Coronary artery (tissue), 2 donors: Measurements from ENCODE around the gene ANKRD2.

Experiments used
- DNase-seq: peaks from one replicate; pipeline ENCODE4 v3.0.0-alpha.2; 2017; ENCODE audit warnings: low spot score
- H3K27ac ChIP-seq, 2 donors: fragments of 200-600 bp; sonication (generic); one replicate each; pipeline ENCODE4 v1.5.1; 2016 to 2019
- H3K4me3 ChIP-seq: fragments of 200-600 bp; sonication (generic); 2 replicates; pipeline ENCODE4 v1.5.1; 2016; ENCODE audit warnings: mild to moderate bottlenecking, moderate library complexity
- TF ChIP-seq, protein P1 (sequence below): fragments of 200-600 bp; sonication (generic); IDR thresholded peaks from one replicate; pipeline ENCODE4 v1.5.1; 2019; ENCODE audit warnings: antibody characterized with exemption

Gene ANKRD2

DNA sequence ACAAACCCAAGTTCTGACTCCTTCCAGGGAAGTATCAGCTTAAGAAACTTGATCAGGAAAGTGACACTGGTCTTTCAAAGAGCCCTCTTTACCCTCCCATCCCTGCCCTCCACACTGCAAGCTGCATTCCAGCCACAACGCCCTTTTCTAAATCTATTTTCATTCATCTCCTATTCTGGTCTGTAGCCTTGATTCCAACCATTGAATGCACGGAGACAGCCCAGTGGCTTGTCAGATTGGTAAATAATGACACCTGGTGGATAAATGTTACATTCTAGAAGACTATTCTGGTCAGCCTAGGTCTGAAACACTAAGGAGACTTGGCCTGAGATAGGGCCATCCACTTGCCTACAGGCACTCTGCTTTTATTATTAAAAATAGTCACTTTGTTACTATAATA, 39.8 kb downstream of the ANKRD2 start:
- DNase-seq = no peak
- TF ChIP-seq, protein P1, sequence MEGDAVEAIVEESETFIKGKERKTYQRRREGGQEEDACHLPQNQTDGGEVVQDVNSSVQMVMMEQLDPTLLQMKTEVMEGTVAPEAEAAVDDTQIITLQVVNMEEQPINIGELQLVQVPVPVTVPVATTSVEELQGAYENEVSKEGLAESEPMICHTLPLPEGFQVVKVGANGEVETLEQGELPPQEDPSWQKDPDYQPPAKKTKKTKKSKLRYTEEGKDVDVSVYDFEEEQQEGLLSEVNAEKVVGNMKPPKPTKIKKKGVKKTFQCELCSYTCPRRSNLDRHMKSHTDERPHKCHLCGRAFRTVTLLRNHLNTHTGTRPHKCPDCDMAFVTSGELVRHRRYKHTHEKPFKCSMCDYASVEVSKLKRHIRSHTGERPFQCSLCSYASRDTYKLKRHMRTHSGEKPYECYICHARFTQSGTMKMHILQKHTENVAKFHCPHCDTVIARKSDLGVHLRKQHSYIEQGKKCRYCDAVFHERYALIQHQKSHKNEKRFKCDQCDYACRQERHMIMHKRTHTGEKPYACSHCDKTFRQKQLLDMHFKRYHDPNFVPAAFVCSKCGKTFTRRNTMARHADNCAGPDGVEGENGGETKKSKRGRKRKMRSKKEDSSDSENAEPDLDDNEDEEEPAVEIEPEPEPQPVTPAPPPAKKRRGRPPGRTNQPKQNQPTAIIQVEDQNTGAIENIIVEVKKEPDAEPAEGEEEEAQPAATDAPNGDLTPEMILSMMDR = peak; percentile 41
- H3K27ac ChIP-seq = peak overlapping the region in 1 of 2 donors; percentile 52

DNA sequence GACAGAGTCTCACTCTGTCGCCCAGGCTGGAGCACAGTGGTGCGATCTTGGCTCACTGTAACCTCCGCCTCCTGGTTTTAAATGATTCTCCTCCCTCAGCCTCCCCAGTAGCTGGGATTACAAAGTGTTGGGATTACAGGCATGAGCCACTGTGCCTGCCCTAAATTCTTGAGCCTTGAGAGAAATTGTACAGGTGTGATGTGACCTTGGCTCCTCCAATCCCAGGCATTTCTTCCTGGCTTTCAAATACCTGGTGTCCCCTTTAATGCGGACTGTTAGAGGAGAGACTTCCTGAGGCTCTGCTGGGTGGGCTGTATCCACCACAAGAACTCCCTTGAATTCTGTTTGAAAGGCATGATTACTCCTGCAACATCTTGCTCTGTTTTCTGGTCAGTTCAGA, 45.7 kb downstream of the ANKRD2 start:
- no peak for DNase-seq
- Histone ChIP-seq H3K4me3 (no peak overlapping the region), H3K27ac (no peak overlapping the region)
- TF ChIP-seq, protein P1 = no peak

More for the DNA sequence above, 39.8 kb downstream of the ANKRD2 start:
- no peak overlapping the region for H3K4me3 ChIP-seq

DNA sequence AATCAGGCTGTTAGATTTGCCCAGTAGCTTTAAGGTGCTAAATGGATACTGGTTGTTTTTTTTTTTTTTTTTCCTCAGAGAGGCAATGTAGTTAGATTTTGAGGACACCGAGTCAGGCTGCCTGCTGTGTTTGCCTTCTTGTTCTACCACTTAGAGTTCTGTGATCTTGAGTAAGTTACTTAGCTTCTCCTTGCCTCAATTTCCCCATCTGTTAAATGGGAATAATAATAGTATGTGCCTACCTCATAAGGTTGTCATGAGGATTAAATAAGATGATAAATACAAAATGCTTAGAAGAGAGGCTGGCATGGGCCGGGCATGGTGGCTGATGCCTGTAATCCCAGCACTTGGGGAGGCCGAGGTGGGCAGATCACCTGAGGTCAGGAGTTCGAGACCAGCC, 46.2 kb downstream of the ANKRD2 start:
- DNase-seq = no peak
- TF ChIP-seq, protein P1 = no peak

DNA sequence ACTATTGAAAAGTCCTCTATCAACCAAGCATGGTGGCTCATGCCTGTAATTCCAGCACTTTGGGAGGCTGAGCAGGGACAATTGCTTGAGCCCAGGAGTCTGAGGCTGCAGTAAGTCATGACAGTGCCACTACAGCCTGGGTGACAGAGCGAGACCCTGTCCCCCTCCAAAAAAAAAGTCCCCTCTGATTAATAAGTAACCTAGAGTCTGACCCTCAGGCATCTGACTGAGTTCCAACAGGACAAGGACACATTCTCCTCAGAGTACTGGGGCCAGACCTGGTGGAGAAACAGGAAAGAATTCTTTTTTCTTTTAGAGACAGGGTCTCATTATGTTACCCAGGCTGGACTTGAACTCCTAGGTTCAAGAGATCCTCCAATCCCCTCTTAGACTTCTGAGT, 50.7 kb downstream of the ANKRD2 start:
- no peak overlapping the region for H3K4me3 ChIP-seq
- H3K27ac ChIP-seq = no peak overlapping the region
- TF ChIP-seq, protein P1 = no peak
- DNase-seq = no peak

More for the DNA sequence above, 46.2 kb downstream of the ANKRD2 start:
- no peak overlapping the region for H3K27ac ChIP-seq
- no peak overlapping the region for H3K4me3 ChIP-seq

DNA sequence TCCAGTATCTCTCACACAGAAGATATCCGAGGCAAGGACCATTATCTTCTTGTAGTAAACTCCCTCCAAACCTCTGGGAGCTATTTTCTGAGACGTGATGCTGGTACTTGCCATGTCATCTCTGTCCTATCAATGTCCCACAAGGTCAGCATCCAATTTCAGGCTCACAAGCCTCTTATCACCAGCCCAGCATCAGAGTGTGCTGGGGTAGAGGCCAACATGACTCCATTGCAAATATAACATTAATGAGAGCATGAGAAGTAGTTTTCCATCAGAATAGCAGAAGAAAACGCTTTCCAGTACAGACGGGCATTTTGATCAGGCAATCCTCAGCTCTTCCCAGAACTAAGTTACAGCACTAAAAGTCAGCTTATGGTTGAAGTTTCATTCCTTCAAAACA, 55.2 kb downstream of the ANKRD2 start:
- TF ChIP-seq, protein P1 = no peak
- no peak overlapping the region for H3K27ac ChIP-seq
- H3K4me3 ChIP-seq = no peak overlapping the region
- no peak for DNase-seq

DNA sequence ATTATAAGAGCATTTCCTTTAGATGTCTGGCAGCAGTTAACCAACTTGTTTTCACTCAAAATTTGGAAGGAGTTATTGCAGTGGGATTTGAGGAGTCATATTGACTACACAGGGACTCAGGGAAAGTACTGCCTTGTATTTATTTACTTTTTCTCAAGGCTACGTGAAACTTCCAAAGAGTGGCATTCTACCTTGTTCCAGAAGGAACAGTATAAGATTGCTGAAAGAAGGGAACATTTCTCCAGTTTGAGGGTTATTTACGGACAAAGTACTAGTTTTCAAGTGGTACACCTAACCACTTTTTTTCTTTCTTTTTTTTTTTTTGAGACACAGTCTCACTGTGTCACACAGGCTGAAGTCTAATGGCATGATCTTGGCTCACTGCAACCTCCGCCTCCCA, 55.6 kb downstream of the ANKRD2 start:
- Histone ChIP-seq H3K4me3 (no peak overlapping the region), H3K27ac (no peak overlapping the region)
- TF ChIP-seq, protein P1 = no peak
- DNase-seq = no peak

DNA sequence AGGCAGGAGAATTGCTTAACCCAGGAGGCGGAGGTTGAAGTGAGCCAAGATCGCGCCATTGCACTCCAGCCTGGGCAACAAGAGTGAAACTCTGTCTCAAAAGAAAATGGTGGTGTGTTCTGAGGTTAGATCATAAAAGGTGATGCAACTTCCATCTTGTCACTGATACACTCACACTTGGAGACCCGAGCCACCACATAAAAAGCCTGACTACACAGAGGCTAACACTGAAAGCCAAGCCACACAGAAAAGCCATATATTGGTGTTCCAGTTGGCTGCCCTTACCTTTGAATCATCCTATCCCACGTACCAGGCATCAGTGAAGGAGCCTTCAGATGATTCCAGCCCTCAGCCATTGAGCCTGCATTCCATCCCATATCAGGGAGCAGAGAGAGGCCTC, 56.7 kb downstream of the ANKRD2 start:
- Histone ChIP-seq H3K4me3 (no peak overlapping the region), H3K27ac (no peak overlapping the region)
- DNase-seq = no peak
- TF ChIP-seq, protein P1 = no peak
